Ascending aorta (tissue), 2 donors: ENCODE results near the gene RLN3. TPM values are rescaled to one million over a fixed set of nuclear protein-coding genes. Genes with fewer than 3 reads are reported as not detected.

ENCODE experiments used
- DNase-seq, 2 donors: peaks; one replicate each; pipeline ENCODE4 v3.0.0-alpha.2; 2019; ENCODE audit warnings: low spot score in 2 of 2
- H3K27ac ChIP-seq, 2 donors: fragments of 200-600 bp; sonication (generic); one replicate each; pipeline ENCODE4 v1.5.1; 2016 to 2017; ENCODE audit warnings: mild to moderate bottlenecking in 1 of 2
- H3K27me3 ChIP-seq: fragments of 200-600 bp; sonication (generic); one replicate; pipeline ENCODE4 v1.5.1; 2017
- H3K36me3 ChIP-seq, 2 donors: fragments of 200-600 bp; sonication (generic); one replicate each; pipeline ENCODE4 v1.5.1; 2016
- H3K4me1 ChIP-seq, 2 donors: fragments of 200-600 bp; sonication (generic); one replicate each; pipeline ENCODE4 v1.5.1; 2016 to 2017; ENCODE audit warnings: mild to moderate bottlenecking in 1 of 2
- H3K4me3 ChIP-seq, 2 donors: fragments of 200-600 bp; sonication (generic); one replicate each; pipeline ENCODE4 v1.5.1; 2016 to 2017; ENCODE audit warnings: mild to moderate bottlenecking in 1 of 2
- H3K9me3 ChIP-seq, 2 donors: fragments of 200-600 bp; sonication (generic); one replicate each; pipeline ENCODE4 v1.5.1; 2016
- intact Hi-C: fragments of 100-400 bp; cut with DNase I; formaldehyde crosslinking; loops from one replicate; pipeline ENCODE4 v1.15.1; 2023
- total RNA-seq: library from RNA; depleted of rRNA; stranded (reverse); fragments of >200 nt; gene quantifications from one replicate; pipeline ENCODE4 v1.1.0, GENCODE V29; 2016
- TF ChIP-seq, protein P1 (sequence below), 3 experiments: fragments of 200-600 bp in 2 of 3; fragments of 450-650 bp in 1 of 3; sonication (generic) in 2 of 3; IDR thresholded peaks; one replicate each; pipeline ENCODE4 v1.5.1; 2016 to 2019; ENCODE audit warnings: antibody characterized with exemption in 3 of 3, mild to moderate bottlenecking in 1 of 3, moderate library complexity in 1 of 3

The RLN3 gene
- total RNA-seq, 1 donor from 2014 or later = not detected

DNA sequence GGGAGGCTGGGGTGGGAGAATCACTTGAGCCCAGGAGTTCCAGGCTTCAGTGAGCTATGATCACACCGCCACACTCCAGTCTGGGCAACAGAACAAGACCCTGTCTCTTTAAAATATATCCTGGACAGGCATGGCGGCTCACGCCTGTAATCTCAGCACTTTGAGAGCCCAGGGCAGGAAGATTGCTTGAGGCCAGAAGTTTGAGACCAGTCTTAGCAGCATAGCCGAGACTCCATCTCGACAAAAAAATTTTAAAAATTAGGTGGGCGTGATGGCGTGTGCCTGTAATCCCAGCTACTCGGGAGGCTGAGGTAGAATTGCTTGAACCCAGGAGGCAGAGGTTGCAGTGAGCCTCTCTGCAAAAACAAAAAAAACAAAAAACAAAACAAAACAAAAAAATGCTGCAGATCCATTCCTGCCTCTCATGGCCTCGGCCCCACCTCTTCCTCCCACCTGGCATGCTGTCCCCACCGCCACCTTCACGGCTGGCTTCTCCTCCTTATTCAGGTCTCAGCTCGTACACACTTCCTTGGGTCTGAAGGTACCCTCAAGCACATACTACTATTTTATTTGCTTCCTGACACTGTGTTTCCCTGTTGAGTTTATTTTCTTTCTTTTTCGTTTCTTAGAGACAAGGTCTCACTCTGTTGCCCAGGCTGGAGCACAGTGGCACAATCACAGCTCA, 27.1 kb upstream of the RLN3 start:
- Histone ChIP-seq H3K27me3 (no peaks in the 10 kb centered on the region), H3K4me1 (peaks cover 16 to 23% of the 10 kb centered on the region in 2 donors), H3K27ac (no peak overlapping the region), H3K9me3 (no peaks in the 10 kb centered on the region), H3K36me3 (peaks cover 0 to 3% of the 10 kb centered on the region in 2 donors), H3K4me3 (no peak overlapping the region)
- TF ChIP-seq, protein P1, sequence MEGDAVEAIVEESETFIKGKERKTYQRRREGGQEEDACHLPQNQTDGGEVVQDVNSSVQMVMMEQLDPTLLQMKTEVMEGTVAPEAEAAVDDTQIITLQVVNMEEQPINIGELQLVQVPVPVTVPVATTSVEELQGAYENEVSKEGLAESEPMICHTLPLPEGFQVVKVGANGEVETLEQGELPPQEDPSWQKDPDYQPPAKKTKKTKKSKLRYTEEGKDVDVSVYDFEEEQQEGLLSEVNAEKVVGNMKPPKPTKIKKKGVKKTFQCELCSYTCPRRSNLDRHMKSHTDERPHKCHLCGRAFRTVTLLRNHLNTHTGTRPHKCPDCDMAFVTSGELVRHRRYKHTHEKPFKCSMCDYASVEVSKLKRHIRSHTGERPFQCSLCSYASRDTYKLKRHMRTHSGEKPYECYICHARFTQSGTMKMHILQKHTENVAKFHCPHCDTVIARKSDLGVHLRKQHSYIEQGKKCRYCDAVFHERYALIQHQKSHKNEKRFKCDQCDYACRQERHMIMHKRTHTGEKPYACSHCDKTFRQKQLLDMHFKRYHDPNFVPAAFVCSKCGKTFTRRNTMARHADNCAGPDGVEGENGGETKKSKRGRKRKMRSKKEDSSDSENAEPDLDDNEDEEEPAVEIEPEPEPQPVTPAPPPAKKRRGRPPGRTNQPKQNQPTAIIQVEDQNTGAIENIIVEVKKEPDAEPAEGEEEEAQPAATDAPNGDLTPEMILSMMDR (IDR thresholded peaks at IDR 0.05) = no peak
- intact Hi-C loops = loop anchor here (10.0 kb wide), 3 partner anchors 846 to 1206 kb away; partner anchors contain the start of genes CALR, FARSA, IER2 and JUNB
- DNase-seq = no peak

DNA sequence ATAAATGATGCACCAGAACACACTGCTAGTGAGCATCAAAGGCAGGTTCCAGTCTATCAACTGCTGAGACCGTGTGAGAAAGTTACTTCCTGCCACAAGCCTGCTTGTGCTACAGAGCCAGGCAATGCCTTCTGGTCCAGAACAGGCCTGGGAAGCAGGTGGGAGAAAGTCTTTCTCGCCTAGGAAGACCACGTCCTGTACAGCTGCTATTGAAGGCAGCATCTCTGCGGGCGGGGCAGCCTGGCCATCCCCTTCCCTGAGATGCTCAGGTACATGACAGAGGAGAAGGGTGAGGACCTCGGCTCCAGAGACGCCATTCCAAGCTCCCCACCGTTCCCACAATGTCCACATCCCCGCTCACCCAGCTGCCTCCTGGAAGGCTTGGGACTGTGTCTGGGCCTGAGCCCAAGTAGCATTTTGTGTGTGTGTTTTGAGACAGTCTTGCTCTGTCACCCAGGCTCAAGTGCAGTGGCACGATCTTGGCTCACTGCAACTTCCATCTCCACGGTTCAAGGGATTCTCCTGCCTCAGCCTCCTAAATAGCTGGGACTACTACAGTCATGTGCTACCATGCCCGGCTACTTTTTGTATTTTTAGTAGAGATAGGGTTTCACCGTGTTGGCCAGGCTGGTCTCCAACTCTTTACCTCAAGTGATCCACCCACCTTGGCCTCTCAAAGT, 25.2 kb upstream of the RLN3 start:
- Histone ChIP-seq H3K36me3 (no peaks in the 10 kb centered on the region), H3K27ac (peak overlapping the region; percentile 100), H3K4me3 (no peak overlapping the region), H3K27me3 (no peaks in the 10 kb centered on the region), H3K4me1 (peaks cover 16 to 23% of the 10 kb centered on the region in 2 donors), H3K9me3 (no peaks in the 10 kb centered on the region)
- DNase-seq = no peak
- TF ChIP-seq, protein P1 (IDR thresholded peaks at IDR 0.05) = no peak
- intact Hi-C loops = loop anchor here (10.0 kb wide), 3 partner anchors 848 to 1208 kb away; partner anchors contain the start of genes CALR, FARSA, IER2 and JUNB

DNA sequence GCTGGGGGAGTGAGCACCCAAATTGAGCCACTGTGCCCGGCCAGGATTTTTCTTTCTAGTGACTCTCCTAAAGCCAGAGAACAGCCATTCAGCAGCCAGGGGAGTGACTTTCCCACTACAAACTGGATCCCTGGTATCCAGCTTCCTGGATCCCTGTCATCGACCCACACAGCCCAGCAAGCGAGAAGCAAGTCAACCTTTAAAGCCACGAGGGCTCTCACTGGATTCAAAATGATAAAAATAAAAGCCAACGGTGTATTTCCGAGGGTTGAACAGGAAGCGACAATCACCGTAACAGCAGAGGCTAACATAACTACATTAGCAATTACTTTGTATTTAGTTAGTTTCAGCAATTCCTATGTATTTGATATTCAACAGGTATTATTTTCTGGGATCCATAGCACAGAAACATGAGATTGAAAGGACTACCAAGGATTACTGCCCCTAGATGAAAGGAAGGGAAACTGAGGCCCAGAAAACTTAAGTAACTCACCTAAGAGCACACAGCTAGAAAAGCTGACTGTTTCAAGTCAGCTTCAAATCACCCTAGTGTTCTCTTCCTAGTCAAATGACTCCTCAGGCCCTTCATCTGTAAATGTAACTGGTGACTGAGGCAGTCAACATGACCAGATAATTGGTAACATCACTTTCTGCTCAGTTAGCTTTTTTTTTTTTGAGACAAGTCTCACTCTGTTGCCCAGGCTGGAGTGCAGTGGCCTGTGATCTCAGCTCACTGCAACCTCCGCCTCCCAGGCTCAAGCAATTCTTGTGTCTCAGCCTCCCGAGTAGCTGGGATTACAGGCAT, 24.5 kb upstream of the RLN3 start:
- Histone ChIP-seq H3K36me3 (no peaks in the 10 kb centered on the region), H3K27me3 (no peaks in the 10 kb centered on the region), H3K9me3 (no peaks in the 10 kb centered on the region), H3K4me3 (no peak overlapping the region), H3K27ac (peak overlapping the region; percentile 100), H3K4me1 (peaks cover 16 to 23% of the 10 kb centered on the region in 2 donors)
- TF ChIP-seq, protein P1 (IDR thresholded peaks at IDR 0.05) = no peak
- intact Hi-C loops = loop anchor here (2.0 to 10.0 kb wide), 5 partner anchors 25 to 1209 kb away; partner anchors contain the start of genes CALR, FARSA, IER2 and JUNB
- no peak for DNase-seq

DNA sequence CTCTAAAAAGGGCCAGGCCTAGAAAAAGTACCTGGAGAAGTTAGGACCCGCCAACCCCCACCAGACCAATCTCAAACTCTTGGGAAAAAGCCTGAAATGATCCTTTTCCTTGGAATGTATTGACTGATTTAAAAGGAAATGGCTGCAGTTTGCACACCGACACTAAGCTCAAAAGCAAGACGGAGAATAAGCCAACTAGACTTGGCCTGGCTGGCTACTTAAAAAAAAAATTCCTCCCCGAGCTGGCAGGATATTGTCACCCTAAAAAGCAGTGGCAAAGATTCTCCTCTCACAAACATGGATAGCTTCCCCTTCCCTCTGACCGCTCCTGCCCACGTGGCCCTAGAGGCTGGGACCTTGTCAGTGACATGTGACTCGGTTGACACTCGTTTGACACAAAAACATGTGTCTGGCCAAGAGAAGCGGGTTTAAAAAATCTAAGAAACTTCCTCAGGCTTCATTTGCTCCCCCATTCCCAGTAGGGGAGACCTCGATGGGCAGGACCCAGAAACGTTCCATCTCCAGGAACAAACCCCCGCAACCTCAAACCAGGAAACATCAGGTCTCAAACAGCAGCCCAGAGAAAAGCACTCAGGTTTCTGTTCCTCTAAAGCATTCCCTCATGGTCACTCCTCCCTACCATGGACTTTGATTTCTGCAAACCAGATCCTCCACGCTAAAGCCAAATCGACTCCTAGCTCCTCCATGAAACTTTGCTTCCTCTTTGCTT, 23.2 kb upstream of the RLN3 start:
- DNase-seq = peak; percentile 62 to 86
- H3K9me3 ChIP-seq = no peaks in the 10 kb centered on the region
- H3K27me3 ChIP-seq = no peaks in the 10 kb centered on the region
- TF ChIP-seq, protein P1 (IDR thresholded peaks at IDR 0.05) = no peak
- intact Hi-C loops = loop anchor here (2.0 to 10.0 kb wide), 7 partner anchors 26 to 1210 kb away; partner anchors contain the start of genes CALR, FARSA, IER2 and JUNB
- H3K4me3 ChIP-seq = peak overlapping the region; percentile 99 to 100
- H3K4me1 ChIP-seq = peaks cover 16 to 23% of the 10 kb centered on the region in 2 donors
- no peaks in the 10 kb centered on the region for H3K36me3 ChIP-seq
- H3K27ac ChIP-seq = peak overlapping the region; percentile 100
